Thyroid gland (tissue), 4 donors: ENCODE measurements around the gene TTC6. TPM values are rescaled to one million over a fixed set of nuclear protein-coding genes. Genes with fewer than 3 reads are reported as not detected.

Experiments used
- DNase-seq, 2 donors: peaks; one replicate each; pipeline ENCODE4 v3.0.0-alpha.2; 2019
- H3K27ac ChIP-seq, 3 donors: fragments of 200-600 bp; sonication (generic); 1 replicate in 2 of 3; 2 replicates in 1 of 3; pipeline ENCODE4 v1.5.1; 2016 to 2019; ENCODE audit warnings: mild to moderate bottlenecking in 1 of 3, moderate library complexity in 1 of 3
- H3K27me3 ChIP-seq: fragments of 200-600 bp; sonication (generic); one replicate; pipeline ENCODE4 v1.5.1; 2019
- H3K36me3 ChIP-seq, 2 donors: fragments of 200-600 bp; sonication (generic); one replicate each; pipeline ENCODE4 v1.5.1; 2016 to 2019
- H3K4me1 ChIP-seq, 2 donors: fragments of 200-600 bp; sonication (generic); one replicate each; pipeline ENCODE4 v1.5.1; 2017 to 2019
- H3K4me3 ChIP-seq, 3 donors: fragments of 200-600 bp; sonication (generic); replicated peaks in 1 of 3; 1 replicate in 2 of 3; 2 replicates in 1 of 3; pipeline ENCODE4 v1.5.1; 2016; ENCODE audit warnings: mild to moderate bottlenecking in 1 of 3
- H3K9me3 ChIP-seq: fragments of 200-600 bp; sonication (generic); one replicate; pipeline ENCODE4 v1.5.1; 2017
- CTCF ChIP-seq, 6 experiments: fragments of 200-600 bp in 3 of 6; fragments of 450-650 bp in 3 of 6; sonication (generic) in 3 of 6; IDR thresholded peaks; one replicate each; pipeline ENCODE4 v1.5.1; 2016 to 2019; ENCODE audit warnings: antibody characterized with exemption in 6 of 6, mild to moderate bottlenecking in 2 of 6, inconsistent platforms in 1 of 6, moderate library complexity in 1 of 6
- POLR2A ChIP-seq, 2 donors: fragments of 450-650 bp; IDR thresholded peaks; one replicate each; pipeline ENCODE4 v1.6.1; 2017; ENCODE audit warnings: antibody characterized with exemption in 2 of 2, mild to moderate bottlenecking in 2 of 2, moderate library complexity in 1 of 2
- WGBS, 2 donors: methylation state at CpG; one replicate each; pipeline ENCODE4 v1.1.5; 2017; 5-methylcytosine and 5-hydroxymethylcytosine counted together
- intact Hi-C: fragments of 100-400 bp; cut with DNase I; formaldehyde crosslinking; loops from one replicate; pipeline ENCODE4 v1.15.1; 2023
- total RNA-seq, 4 donors: library from RNA; depleted of rRNA; stranded (reverse); fragments of >200 nt; gene quantifications; one replicate each; pipeline ENCODE4 v1.2.3, GENCODE V29; 2016

TTC6 gene
- total RNA-seq, 4 donors from 2014 or later = 0.10 to 0.38 (median 0.13) TPM; not detected in 1

GRCh38 chr14:37591311-37591940, 4.0 kb upstream of the TTC6 start:
- 7 to 14% methylated on average over 13 to 37 of the region's 45 CpGs for WGBS, 2 donors

GRCh38 chr14:37591941-37592481, 3.4 kb upstream of the TTC6 start:
- no peak overlapping the region for H3K4me3 ChIP-seq
- peaks cover 84% of the 10 kb centered on the region for H3K27me3 ChIP-seq
- TF ChIP-seq CTCF (IDR thresholded peaks at IDR 0.05) = no peak
- TF ChIP-seq POLR2A (IDR thresholded peaks at IDR 0.05) = no peak
- H3K4me1 ChIP-seq = peaks cover 18 to 27% of the 10 kb centered on the region in 2 donors
- DNase-seq = no peak
- 17% methylated on average over 11 to 39 of the region's 58 CpGs for WGBS, 2 donors
- H3K27ac ChIP-seq = no peak overlapping the region
- intact Hi-C loops = loop anchor here (10.0 kb wide), 1 partner anchor 347 kb away; no protein-coding TSS in a partner anchor
- no peaks in the 10 kb centered on the region for H3K9me3 ChIP-seq
- H3K36me3 ChIP-seq = no peaks in the 10 kb centered on the region

More at GRCh38 chr14:37591311-37591940, 4.0 kb upstream of the TTC6 start:
- Histone ChIP-seq H3K4me3 (no peak overlapping the region), H3K36me3 (no peaks in the 10 kb centered on the region), H3K4me1 (peaks cover 18 to 27% of the 10 kb centered on the region in 2 donors), H3K27ac (no peak overlapping the region), H3K27me3 (peaks cover 84% of the 10 kb centered on the region), H3K9me3 (no peaks in the 10 kb centered on the region)
- intact Hi-C loops = loop anchor here (10.0 kb wide), 1 partner anchor 347 kb away; no protein-coding TSS in a partner anchor
- TF ChIP-seq POLR2A (IDR thresholded peaks at IDR 0.05) (no peak), CTCF (IDR thresholded peaks at IDR 0.05) (no peak)
- no peak for DNase-seq

- peaks cover 18 to 27% of the 10 kb centered on the region in 2 donors for H3K4me1 ChIP-seq
- no peaks in the 10 kb centered on the region for H3K36me3 ChIP-seq
- H3K27ac ChIP-seq = no peak overlapping the region
- no peaks in the 10 kb centered on the region for H3K9me3 ChIP-seq
- WGBS, 2 donors = 8 to 23% methylated on average over 24 to 34 of the region's 42 CpGs
- H3K4me3 ChIP-seq = no peak overlapping the region
- no peak for DNase-seq
- intact Hi-C loops = loop anchor here (10.0 kb wide), 1 partner anchor 348 kb away; no protein-coding TSS in a partner anchor
- peaks cover 84% of the 10 kb centered on the region for H3K27me3 ChIP-seq
- no peak for TF ChIP-seq CTCF (IDR thresholded peaks at IDR 0.05)
- no peak for TF ChIP-seq POLR2A (IDR thresholded peaks at IDR 0.05)
Observed at GRCh38 chr14:37592482-37593408, 2.7 kb upstream of the TTC6 start.

GRCh38 chr14:37593511-37594237, 1.8 kb upstream of the TTC6 start:
- H3K9me3 ChIP-seq = no peaks in the 10 kb centered on the region
- H3K4me1 ChIP-seq = peaks cover 23 to 35% of the 10 kb centered on the region in 2 donors
- WGBS, 2 donors = 20 to 23% methylated on average over 14 of the region's 14 CpGs
- no peak overlapping the region for H3K27ac ChIP-seq
- H3K27me3 ChIP-seq = peaks cover 84% of the 10 kb centered on the region
- no peak overlapping the region for H3K4me3 ChIP-seq
- DNase-seq = no peak
- TF ChIP-seq CTCF (IDR thresholded peaks at IDR 0.05) = no peak
- TF ChIP-seq POLR2A (IDR thresholded peaks at IDR 0.05) = no peak
- no peaks in the 10 kb centered on the region for H3K36me3 ChIP-seq
- intact Hi-C loops = loop anchor here (10.0 kb wide), 1 partner anchor 349 kb away; no protein-coding TSS in a partner anchor
